ENCODE results near the gene UNC13A.

The UNC13A gene

DNA sequence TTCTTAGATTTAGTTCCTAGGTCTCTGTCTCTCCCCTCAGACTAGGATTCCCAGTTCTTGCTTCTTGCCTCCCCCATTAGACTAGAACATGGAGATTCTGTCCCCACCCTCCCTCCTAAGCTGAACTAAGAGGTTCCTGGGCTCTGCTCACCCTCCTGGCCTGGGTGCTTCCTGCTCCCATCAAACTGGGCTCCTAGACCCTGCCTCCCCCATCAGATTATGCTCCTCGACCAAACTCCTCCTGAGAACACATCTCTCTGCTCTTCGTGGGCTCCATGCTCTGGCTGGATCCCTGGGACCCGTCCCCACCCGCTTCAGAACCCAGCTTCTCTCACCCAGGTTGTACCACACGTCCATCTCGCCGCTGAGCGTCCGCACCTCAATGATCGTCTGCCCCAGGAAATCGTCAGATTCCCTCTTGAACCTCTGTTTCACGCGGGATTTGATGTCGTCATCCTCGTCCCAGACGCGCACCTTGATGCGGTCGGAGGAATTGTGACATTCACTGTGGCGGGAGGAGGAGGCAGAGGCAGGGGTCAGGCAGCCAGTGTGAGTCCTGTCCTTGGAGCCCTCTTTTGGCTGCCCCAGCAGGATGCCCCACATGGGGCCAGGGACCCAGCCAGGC, 42.7 kb downstream of the UNC13A start:
- no peaks in the 10 kb centered on the region for H3K4me1 ChIP-seq (ENCODE audit: insufficient read depth, low read length)
- no peaks in the 10 kb centered on the region for H3K9me3 ChIP-seq (ENCODE audit: insufficient read depth, low read depth, low read length)
- no peak overlapping the region for H3K27ac ChIP-seq (ENCODE audit: low read depth, low read length)
- H3K36me3 ChIP-seq (ENCODE audit: insufficient read depth, low read length) = peaks cover 70% of the 10 kb centered on the region
- H3K4me3 ChIP-seq (ENCODE audit: low read length) = no peak overlapping the region
- no peak overlapping the region for H3K9ac ChIP-seq (ENCODE audit: low read depth, low read length)
- no peaks in the 10 kb centered on the region for H3K27me3 ChIP-seq (ENCODE audit: insufficient read depth, low read length)
- 96% methylated on average over 20 of the region's 20 CpGs for WGBS

DNA sequence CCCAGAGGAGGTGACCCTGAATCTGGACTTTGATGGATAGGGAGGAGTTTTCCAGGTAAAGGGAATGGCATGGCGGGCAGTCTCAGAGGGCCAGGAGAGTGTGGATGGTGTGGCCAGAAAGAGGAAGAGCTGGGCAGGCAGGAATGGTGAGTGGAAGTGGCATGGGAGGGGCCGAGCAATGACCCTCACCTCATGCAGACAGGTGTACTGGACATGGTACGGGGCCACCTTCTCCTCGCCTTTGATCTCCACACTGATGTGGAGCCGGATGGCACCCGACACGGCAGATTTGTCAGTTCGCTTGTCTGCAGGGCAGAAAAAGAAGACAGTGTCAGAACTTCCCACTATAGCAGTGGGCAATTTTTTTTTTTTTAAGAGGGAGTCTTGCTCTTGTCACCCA, 45.5 kb downstream of the UNC13A start:
- Histone ChIP-seq H3K4me3 (ENCODE audit: low read length) (no peak overlapping the region), H3K9me3 (ENCODE audit: insufficient read depth, low read depth, low read length) (no peaks in the 10 kb centered on the region), H3K9ac (ENCODE audit: low read depth, low read length) (no peak overlapping the region), H3K4me1 (ENCODE audit: insufficient read depth, low read length) (no peaks in the 10 kb centered on the region), H3K27ac (ENCODE audit: low read depth, low read length) (no peak overlapping the region), H3K36me3 (ENCODE audit: insufficient read depth, low read length) (peaks cover 77% of the 10 kb centered on the region), H3K27me3 (ENCODE audit: insufficient read depth, low read length) (no peaks in the 10 kb centered on the region)
- 94% methylated on average over 8 of the region's 8 CpGs for WGBS

DNA sequence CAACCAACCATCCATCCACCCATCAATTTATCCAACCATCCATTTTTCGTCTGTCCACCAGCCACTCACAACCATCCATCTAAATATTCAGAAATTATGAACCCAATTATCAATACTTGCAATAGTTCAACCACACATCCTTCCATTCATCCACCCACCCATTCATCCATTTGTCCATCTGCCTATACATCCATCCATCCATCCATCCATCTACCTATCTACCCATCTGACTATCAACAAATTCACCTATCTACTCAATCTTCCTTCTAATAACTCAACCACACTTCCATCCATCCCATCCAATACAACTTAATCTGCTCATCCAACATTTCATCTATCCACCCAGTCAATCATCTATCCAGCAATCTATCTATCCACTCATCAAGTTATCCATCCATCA, 46.3 kb downstream of the UNC13A start:
- H3K27ac ChIP-seq (ENCODE audit: low read depth, low read length) = no peak overlapping the region

DNA sequence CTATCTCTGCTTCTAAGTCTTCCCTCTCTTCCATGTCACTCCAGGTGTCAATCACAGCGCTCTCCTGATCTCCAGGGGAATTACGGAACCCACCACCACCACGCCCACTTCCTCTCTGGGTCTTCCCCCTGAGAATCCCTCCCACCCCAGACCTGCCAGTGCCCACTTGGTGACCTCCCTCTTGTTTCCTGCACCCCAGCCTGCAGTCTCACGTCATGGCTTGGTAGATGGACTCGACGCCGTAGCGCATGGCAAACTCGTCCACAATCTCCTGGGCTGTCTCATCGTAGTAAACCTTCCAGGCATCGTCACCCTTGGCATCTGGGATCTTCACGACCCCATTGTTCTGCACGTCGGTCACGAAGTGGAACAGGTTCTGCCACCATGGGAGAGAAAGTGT, 47.0 kb downstream of the UNC13A start:
- Histone ChIP-seq H3K9ac (ENCODE audit: low read depth, low read length) (no peak overlapping the region), H3K27ac (ENCODE audit: low read depth, low read length) (no peak overlapping the region), H3K9me3 (ENCODE audit: insufficient read depth, low read depth, low read length) (no peaks in the 10 kb centered on the region), H3K36me3 (ENCODE audit: insufficient read depth, low read length) (peaks cover 76% of the 10 kb centered on the region), H3K4me3 (ENCODE audit: low read length) (no peak overlapping the region), H3K27me3 (ENCODE audit: insufficient read depth, low read length) (no peaks in the 10 kb centered on the region), H3K4me1 (ENCODE audit: insufficient read depth, low read length) (no peaks in the 10 kb centered on the region)
- 94% methylated on average over 15 of the region's 15 CpGs for WGBS

More for the DNA sequence above, 46.3 kb downstream of the UNC13A start:
- Histone ChIP-seq H3K27me3 (ENCODE audit: insufficient read depth, low read length) (no peaks in the 10 kb centered on the region), H3K9me3 (ENCODE audit: insufficient read depth, low read depth, low read length) (no peaks in the 10 kb centered on the region), H3K4me3 (ENCODE audit: low read length) (no peak overlapping the region), H3K9ac (ENCODE audit: low read depth, low read length) (no peak overlapping the region), H3K4me1 (ENCODE audit: insufficient read depth, low read length) (no peaks in the 10 kb centered on the region), H3K36me3 (ENCODE audit: insufficient read depth, low read length) (peaks cover 75% of the 10 kb centered on the region)
- WGBS = 93% methylated on average over 1 of the region's 1 CpG

DNA sequence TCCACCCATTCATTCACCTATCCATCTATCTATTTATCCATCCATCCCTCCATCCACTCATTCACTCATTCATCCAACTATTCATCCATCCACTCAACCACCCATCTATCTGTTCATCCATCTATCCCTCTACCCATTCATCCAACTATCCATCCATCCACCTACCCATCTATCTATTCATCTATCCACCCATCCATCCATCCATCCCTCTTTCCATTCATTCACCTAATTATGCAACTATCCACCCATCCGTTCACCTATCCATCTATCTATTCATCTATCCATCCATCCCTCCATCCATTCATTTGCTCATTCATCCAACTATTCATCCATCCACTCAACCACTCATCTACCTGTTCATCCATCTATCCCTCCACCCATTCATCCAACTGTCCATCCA, 54.5 kb downstream of the UNC13A start:
- H3K9me3 ChIP-seq (ENCODE audit: insufficient read depth, low read depth, low read length) = no peaks in the 10 kb centered on the region
- 91% methylated on average over 1 of the region's 1 CpG for WGBS
- H3K27ac ChIP-seq (ENCODE audit: low read depth, low read length) = no peak overlapping the region
- no peaks in the 10 kb centered on the region for H3K27me3 ChIP-seq (ENCODE audit: insufficient read depth, low read length)
- H3K4me1 ChIP-seq (ENCODE audit: insufficient read depth, low read length) = no peaks in the 10 kb centered on the region
- H3K4me3 ChIP-seq (ENCODE audit: low read length) = no peak overlapping the region
- no peak overlapping the region for H3K9ac ChIP-seq (ENCODE audit: low read depth, low read length)
- peaks cover 49% of the 10 kb centered on the region for H3K36me3 ChIP-seq (ENCODE audit: insufficient read depth, low read length)

DNA sequence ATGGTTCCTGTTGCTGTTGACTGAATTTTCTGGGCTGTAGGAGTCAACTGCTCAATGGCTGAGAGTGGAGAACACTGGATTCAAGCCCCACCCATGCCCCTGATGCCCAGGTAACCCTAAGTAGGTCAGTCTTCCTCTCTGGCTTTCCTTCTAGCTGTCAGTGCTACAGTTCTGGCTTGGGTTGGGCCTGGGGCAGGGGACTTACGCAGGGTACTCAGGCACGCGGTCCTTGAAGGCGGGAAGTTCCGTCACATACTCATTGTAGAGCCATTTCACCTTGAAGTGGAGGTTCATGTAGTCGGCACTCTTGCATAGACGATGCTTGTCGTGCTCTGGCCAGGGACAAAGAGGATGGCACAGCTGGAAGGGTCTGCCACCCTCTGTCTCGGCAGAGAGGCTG, 55.6 kb downstream of the UNC13A start:
- Histone ChIP-seq H3K27ac (ENCODE audit: low read depth, low read length) (no peak overlapping the region), H3K9me3 (ENCODE audit: insufficient read depth, low read depth, low read length) (no peaks in the 10 kb centered on the region), H3K36me3 (ENCODE audit: insufficient read depth, low read length) (peaks cover 49% of the 10 kb centered on the region), H3K9ac (ENCODE audit: low read depth, low read length) (no peak overlapping the region), H3K4me1 (ENCODE audit: insufficient read depth, low read length) (no peaks in the 10 kb centered on the region), H3K4me3 (ENCODE audit: low read length) (no peak overlapping the region), H3K27me3 (ENCODE audit: insufficient read depth, low read length) (no peaks in the 10 kb centered on the region)
- 95% methylated on average over 9 of the region's 9 CpGs for WGBS

DNA sequence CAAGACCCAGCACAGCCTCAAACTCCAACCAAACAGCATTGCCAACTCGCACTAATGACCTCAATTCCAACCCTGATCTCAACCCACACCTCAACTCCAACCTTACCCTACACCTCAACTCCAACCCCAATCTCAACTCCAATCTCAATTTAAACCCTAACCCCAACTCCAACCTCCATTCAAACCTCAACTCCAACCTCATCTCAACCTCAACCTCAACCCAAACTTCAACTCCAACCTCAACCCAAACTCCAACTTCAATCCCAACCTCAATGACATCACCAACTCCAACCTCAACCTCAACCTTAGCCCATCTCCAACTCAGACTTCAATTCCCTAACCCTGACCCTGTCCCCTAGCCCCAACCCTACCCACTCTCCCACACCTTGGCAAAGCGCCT, 58.4 kb downstream of the UNC13A start:
- Histone ChIP-seq H3K36me3 (ENCODE audit: insufficient read depth, low read length) (peaks cover 39% of the 10 kb centered on the region), H3K9ac (ENCODE audit: low read depth, low read length) (no peak overlapping the region), H3K4me1 (ENCODE audit: insufficient read depth, low read length) (no peaks in the 10 kb centered on the region), H3K4me3 (ENCODE audit: low read length) (no peak overlapping the region), H3K9me3 (ENCODE audit: insufficient read depth, low read depth, low read length) (no peaks in the 10 kb centered on the region), H3K27ac (ENCODE audit: low read depth, low read length) (no peak overlapping the region), H3K27me3 (ENCODE audit: insufficient read depth, low read length) (no peaks in the 10 kb centered on the region)
- WGBS = 93% methylated on average over 2 of the region's 2 CpGs

DNA sequence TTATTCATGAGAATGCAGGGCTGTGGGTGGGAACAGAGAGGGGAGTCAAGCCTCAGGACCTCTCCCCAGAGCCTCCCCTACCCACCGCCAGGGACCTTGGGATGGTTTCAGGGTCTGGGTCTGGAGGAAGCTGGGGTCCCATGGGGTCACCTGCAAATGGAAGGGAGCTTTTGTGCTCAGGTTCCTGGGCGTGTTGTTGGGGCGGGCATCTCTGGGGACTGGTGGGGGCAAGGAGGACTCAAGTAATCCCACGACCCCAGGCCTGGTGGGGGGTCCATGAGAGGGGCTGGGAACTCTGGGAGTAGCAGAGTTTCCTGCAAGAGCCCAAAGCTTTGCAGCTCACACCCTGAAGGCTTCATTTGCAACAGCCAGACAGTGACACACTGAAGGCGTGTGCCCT, 60.2 kb downstream of the UNC13A start:
- Histone ChIP-seq H3K4me3 (ENCODE audit: low read length) (no peak overlapping the region), H3K9me3 (ENCODE audit: insufficient read depth, low read depth, low read length) (no peaks in the 10 kb centered on the region), H3K27ac (ENCODE audit: low read depth, low read length) (no peak overlapping the region), H3K27me3 (ENCODE audit: insufficient read depth, low read length) (no peaks in the 10 kb centered on the region), H3K36me3 (ENCODE audit: insufficient read depth, low read length) (peaks cover 47% of the 10 kb centered on the region), H3K9ac (ENCODE audit: low read depth, low read length) (no peak overlapping the region), H3K4me1 (ENCODE audit: insufficient read depth, low read length) (no peaks in the 10 kb centered on the region)
- WGBS = 90% methylated on average over 5 of the region's 5 CpGs

DNA sequence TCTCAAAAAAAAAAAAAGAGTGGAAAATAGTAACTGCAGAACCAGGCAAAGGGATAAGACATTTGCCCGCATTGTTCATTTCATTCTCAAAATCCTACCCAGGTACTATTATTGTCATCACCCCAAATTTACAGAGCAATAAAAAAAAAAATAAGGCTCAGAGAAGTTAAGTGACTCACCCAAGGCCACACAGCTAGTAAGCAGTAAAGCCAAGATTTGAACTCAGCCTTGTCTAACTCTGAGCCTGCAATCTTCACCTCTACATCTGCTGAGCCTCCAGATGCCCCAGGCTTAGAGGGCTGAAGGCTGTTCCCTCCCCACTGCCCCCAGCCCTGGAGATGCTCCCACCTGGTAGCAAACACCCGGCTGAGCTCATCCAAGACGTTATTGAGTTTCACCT, 61.0 kb downstream of the UNC13A start:
- Histone ChIP-seq H3K27me3 (ENCODE audit: insufficient read depth, low read length) (no peaks in the 10 kb centered on the region), H3K9me3 (ENCODE audit: insufficient read depth, low read depth, low read length) (no peaks in the 10 kb centered on the region), H3K36me3 (ENCODE audit: insufficient read depth, low read length) (peaks cover 42% of the 10 kb centered on the region), H3K27ac (ENCODE audit: low read depth, low read length) (no peak overlapping the region), H3K4me1 (ENCODE audit: insufficient read depth, low read length) (no peaks in the 10 kb centered on the region), H3K4me3 (ENCODE audit: low read length) (no peak overlapping the region), H3K9ac (ENCODE audit: low read depth, low read length) (no peak overlapping the region)
- 93% methylated on average over 3 of the region's 3 CpGs for WGBS

DNA sequence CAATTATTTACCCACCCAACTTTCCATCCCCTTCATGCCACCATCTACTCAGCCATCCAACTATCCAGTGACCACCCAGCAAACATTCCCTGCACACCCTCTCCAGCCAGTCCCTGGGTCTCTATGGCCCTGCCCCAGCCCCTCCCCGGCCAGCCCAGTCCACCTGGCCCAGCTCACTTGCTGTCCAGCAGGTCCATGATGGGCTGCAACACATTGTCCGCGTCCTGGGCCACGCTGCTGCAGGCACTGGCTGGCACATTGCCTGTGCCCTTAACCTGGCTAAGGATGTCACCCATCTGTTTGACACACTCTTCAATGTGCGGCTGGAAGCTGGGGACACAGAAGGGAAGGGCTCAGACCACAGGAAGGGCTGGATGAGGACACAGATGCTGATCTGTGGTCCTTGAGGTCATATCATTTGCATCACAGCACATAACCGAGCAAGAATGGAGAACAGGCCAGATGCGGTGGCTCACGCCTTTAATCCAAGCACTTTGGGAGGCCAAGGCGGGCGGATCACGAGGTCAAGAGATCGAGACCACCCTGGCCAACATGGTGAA, 61.6 kb downstream of the UNC13A start:
- Histone ChIP-seq H3K27ac (ENCODE audit: low read depth, low read length) (no peak overlapping the region), H3K9me3 (ENCODE audit: insufficient read depth, low read depth, low read length) (no peaks in the 10 kb centered on the region), H3K27me3 (ENCODE audit: insufficient read depth, low read length) (no peaks in the 10 kb centered on the region), H3K4me1 (ENCODE audit: insufficient read depth, low read length) (no peaks in the 10 kb centered on the region), H3K9ac (ENCODE audit: low read depth, low read length) (no peak overlapping the region), H3K4me3 (ENCODE audit: low read length) (no peak overlapping the region), H3K36me3 (ENCODE audit: insufficient read depth, low read length) (peaks cover 46% of the 10 kb centered on the region)
- 95% methylated on average over 12 of the region's 12 CpGs for WGBS

DNA sequence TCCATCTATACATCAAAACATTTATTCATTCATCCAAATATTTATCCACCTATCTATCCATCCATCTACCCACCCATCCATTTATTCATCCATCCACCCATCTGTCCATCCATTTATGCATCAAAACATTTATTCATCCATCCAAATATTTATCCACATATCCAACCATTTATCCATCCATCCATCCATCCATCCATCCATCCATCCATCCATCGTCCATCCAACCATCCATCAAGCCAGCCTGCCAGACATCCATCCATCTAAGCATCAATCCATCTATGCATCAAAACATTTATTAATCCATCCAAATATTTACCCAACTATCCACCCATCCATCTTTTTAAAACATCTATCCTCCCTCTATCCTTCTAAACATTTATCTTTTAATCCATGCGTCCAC, 62.2 kb downstream of the UNC13A start:
- Histone ChIP-seq H3K9ac (ENCODE audit: low read depth, low read length) (no peak overlapping the region), H3K9me3 (ENCODE audit: insufficient read depth, low read depth, low read length) (no peaks in the 10 kb centered on the region), H3K4me1 (ENCODE audit: insufficient read depth, low read length) (no peaks in the 10 kb centered on the region), H3K4me3 (ENCODE audit: low read length) (no peak overlapping the region), H3K36me3 (ENCODE audit: insufficient read depth, low read length) (peaks cover 46% of the 10 kb centered on the region), H3K27me3 (ENCODE audit: insufficient read depth, low read length) (no peaks in the 10 kb centered on the region), H3K27ac (ENCODE audit: low read depth, low read length) (no peak overlapping the region)
- 91% methylated on average over 2 of the region's 2 CpGs for WGBS

DNA sequence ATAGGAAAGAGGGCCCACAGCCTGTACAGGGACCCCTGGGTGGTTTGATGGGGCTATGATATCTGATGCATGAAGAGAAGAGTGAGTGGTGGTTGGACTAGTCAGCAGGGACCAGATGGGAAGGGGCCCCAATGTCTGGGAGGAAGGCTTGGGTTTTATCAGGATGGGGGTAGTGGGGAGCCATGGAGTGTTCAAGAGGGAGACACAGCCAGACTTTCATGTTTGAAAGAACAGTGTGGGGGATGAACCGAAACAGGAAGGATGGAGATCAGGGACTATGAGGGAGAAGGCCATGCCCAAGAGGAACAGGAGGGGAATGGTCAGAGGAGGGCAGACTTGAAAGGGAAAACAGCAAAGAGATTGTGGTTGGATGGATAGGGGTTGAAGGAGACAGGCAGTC, 63.1 kb downstream of the UNC13A start:
- Histone ChIP-seq H3K9me3 (ENCODE audit: insufficient read depth, low read depth, low read length) (no peaks in the 10 kb centered on the region), H3K27me3 (ENCODE audit: insufficient read depth, low read length) (no peaks in the 10 kb centered on the region), H3K36me3 (ENCODE audit: insufficient read depth, low read length) (peaks cover 41% of the 10 kb centered on the region), H3K9ac (ENCODE audit: low read depth, low read length) (no peak overlapping the region), H3K4me1 (ENCODE audit: insufficient read depth, low read length) (no peaks in the 10 kb centered on the region), H3K4me3 (ENCODE audit: low read length) (no peak overlapping the region), H3K27ac (ENCODE audit: low read depth, low read length) (no peak overlapping the region)
- 94% methylated on average over 1 of the region's 1 CpG for WGBS
